ENCODE data around the gene SLX4.

DNA sequence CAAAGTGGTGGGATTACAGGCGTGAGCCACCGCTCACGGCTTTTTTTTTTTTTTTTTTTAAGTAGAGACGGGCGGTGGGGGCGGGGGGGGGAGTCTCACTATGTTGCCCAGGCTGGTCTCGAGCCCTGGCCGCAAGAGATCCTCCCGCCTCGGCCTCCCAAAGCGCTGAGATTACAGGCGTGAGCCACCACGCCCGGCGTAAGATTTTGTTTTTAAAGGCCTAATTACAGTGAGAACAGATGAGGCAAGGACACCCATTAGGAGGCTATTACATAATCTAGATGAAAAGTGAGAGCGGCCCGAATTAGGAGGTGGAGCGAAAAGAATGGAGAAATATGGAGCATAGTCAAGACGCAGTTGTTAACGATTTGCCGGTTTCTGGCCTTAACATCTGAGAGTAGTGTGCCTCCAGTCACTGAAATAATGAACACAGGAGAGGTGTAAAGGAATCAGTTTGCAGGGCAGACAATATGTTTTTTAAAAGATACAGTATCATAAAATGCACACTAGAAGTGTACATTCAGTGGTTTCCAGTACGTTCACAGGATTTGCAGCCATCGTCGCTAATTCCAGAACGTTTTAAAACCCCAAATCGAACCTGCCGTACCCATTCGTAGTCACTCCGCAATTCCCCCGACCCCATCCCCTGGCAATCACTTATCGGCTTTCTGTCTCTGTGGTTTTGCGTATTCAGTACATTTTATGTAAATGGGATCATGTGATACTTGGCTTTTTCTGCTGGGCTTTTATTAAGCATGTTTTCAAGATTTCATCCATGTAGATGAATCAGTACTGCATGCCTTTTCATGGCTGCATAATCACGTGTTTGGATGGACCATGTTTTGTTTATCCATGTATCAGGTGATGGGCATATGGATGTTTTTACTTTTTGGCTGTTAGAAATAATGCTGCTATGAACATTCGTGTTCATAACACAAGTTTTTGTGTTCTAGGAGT is 1.4 kb upstream of the SLX4 start:
- TF ChIP-seq HNRNPLL (IDR thresholded peaks at IDR 0.05; ENCODE audit: low read depth, low read length, poor library complexity, severe bottlenecking), result no peak
- TF ChIP-seq ZBTB26 (CRISPR knock-in tag; IDR thresholded peaks at IDR 0.05), result 0 out of 2 replicates have a peak, but pooled peaks have one; percentile 23
- no peak for TF ChIP-seq CTCF (IDR thresholded peaks at IDR 0.05 in 2 of 3, conservative IDR thresholded peaks at IDR 0.05 in 1 of 3; ENCODE audit: insufficient read depth in 2 of 3, low read depth in 1 of 3, low read length in 3 of 3)
- no peak for TF ChIP-seq PRPF4 (IDR thresholded peaks at IDR 0.05; ENCODE audit: insufficient read depth, low read depth, low read length, poor library complexity, severe bottlenecking)
- TF ChIP-seq ERF (CRISPR knock-in tag; IDR thresholded peaks at IDR 0.05), result no peak
- no peak for TF ChIP-seq TFAP4 (CRISPR knock-in tag; IDR thresholded peaks at IDR 0.05; ENCODE audit: borderline replicate concordance)
- TF ChIP-seq POLR3A (IDR thresholded peaks at IDR 0.05; ENCODE audit: borderline replicate concordance, extremely low read depth, insufficient read depth, insufficient read length), result no peak
- no peak for TF ChIP-seq LARP7 (IDR thresholded peaks at IDR 0.05)
- TF ChIP-seq TOE1 (IDR thresholded peaks at IDR 0.05; ENCODE audit: borderline replicate concordance), result peak; percentile 83
- no peak for TF ChIP-seq TOE1 (CRISPR knock-in tag; IDR thresholded peaks at IDR 0.05; ENCODE audit: borderline replicate concordance, low read depth)
- TF ChIP-seq POLR2A (conservative IDR thresholded peaks at IDR 0.05), result no peak
- TF ChIP-seq TAF1 (IDR thresholded peaks at IDR 0.05; ENCODE audit: control insufficient read depth, extremely low read depth, insufficient read depth, low read length, severe bottlenecking), result no peak
